Measurements from ENCODE around the gene COL9A3. TPM values are rescaled to one million over a fixed set of nuclear protein-coding genes. Genes with fewer than 3 reads are reported as not detected.

The COL9A3 gene
- total RNA-seq, 1 experiment from 2014 or later = 136 TPM

DNA sequence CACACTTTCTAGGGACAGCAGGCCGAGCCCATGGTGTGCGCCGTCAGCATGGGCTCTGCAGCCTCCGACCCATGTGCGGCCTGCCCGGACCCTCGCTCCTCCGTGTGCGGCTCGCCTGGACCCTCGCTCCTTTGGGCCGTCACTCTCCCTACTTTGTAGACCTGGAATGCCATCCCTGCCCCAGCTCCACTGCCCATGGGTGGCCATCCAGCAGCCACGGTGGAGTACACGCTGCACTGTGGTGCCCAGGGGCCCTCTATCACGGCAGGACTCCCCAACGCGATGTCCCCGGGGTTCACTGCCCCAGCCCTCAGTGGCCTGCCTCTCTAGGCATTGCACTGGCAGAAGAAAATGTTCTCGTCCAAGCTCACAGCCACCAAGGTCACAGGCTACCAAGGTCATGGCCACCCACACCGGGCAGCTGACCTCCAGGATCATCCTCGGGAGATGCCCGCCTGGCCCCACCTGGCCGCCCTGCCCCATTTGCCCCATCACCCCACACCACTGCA, 44.7 kb upstream of the COL9A3 start:
- Mint-ChIP-seq H3K27me3 (ENCODE audit: low read depth) (no peaks in the 10 kb centered on the region), H3K4me3 (no peak overlapping the region), H3K9me3 (no peaks in the 10 kb centered on the region), H3K4me1 (peaks cover 10% of the 10 kb centered on the region), H3K27ac (no peak overlapping the region), H3K36me3 (no peaks in the 10 kb centered on the region)
- no peak for DNase-seq (ENCODE audit: low spot score)
- ATAC-seq = no peak
- ChIA-PET POLR2A (no interaction called here), CTCF (interaction anchor here (2.3 kb wide), 1 partner anchor 10 kb away, joined by 7 read pairs; no protein-coding TSS in a partner anchor)
- TF ChIP-seq, protein P1, sequence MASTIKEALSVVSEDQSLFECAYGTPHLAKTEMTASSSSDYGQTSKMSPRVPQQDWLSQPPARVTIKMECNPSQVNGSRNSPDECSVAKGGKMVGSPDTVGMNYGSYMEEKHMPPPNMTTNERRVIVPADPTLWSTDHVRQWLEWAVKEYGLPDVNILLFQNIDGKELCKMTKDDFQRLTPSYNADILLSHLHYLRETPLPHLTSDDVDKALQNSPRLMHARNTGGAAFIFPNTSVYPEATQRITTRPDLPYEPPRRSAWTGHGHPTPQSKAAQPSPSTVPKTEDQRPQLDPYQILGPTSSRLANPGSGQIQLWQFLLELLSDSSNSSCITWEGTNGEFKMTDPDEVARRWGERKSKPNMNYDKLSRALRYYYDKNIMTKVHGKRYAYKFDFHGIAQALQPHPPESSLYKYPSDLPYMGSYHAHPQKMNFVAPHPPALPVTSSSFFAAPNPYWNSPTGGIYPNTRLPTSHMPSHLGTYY (CRISPR knock-in tag; IDR thresholded peaks at IDR 0.05) = no peak
- TF ChIP-seq, protein P2, sequence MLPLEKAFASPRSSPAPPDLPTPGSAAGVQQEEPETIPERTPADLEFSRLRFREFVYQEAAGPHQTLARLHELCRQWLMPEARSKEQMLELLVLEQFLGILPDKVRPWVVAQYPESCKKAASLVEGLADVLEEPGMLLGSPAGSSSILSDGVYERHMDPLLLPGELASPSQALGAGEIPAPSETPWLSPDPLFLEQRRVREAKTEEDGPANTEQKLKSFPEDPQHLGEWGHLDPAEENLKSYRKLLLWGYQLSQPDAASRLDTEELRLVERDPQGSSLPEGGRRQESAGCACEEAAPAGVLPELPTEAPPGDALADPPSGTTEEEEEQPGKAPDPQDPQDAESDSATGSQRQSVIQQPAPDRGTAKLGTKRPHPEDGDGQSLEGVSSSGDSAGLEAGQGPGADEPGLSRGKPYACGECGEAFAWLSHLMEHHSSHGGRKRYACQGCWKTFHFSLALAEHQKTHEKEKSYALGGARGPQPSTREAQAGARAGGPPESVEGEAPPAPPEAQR (CRISPR knock-in tag; IDR thresholded peaks at IDR 0.05) = no peak
- TF ChIP-seq NFYB (CRISPR knock-in tag; conservative IDR thresholded peaks at IDR 0.05; ENCODE audit: low read depth) = no peak
- no peak for TF ChIP-seq TEAD1 (CRISPR knock-in tag; IDR thresholded peaks at IDR 0.05)
- TF ChIP-seq, protein P3, sequence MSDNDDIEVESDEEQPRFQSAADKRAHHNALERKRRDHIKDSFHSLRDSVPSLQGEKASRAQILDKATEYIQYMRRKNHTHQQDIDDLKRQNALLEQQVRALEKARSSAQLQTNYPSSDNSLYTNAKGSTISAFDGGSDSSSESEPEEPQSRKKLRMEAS (CRISPR knock-in tag; IDR thresholded peaks at IDR 0.05) = no peak
- no peak for TF ChIP-seq ZNF219 (CRISPR knock-in tag; IDR thresholded peaks at IDR 0.05; ENCODE audit: borderline replicate concordance)
- no peak for TF ChIP-seq ZNF232 (CRISPR knock-in tag; IDR thresholded peaks at IDR 0.05)
- TF ChIP-seq, protein P4, sequence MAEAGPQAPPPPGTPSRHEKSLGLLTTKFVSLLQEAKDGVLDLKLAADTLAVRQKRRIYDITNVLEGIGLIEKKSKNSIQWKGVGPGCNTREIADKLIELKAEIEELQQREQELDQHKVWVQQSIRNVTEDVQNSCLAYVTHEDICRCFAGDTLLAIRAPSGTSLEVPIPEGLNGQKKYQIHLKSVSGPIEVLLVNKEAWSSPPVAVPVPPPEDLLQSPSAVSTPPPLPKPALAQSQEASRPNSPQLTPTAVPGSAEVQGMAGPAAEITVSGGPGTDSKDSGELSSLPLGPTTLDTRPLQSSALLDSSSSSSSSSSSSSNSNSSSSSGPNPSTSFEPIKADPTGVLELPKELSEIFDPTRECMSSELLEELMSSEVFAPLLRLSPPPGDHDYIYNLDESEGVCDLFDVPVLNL (CRISPR knock-in tag; IDR thresholded peaks at IDR 0.05; ENCODE audit: borderline replicate concordance, low read depth) = no peak
- TF ChIP-seq, protein P5, sequence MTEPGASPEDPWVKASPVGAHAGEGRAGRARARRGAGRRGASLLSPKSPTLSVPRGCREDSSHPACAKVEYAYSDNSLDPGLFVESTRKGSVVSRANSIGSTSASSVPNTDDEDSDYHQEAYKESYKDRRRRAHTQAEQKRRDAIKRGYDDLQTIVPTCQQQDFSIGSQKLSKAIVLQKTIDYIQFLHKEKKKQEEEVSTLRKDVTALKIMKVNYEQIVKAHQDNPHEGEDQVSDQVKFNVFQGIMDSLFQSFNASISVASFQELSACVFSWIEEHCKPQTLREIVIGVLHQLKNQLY (CRISPR knock-in tag; IDR thresholded peaks at IDR 0.05) = no peak
- no peak for TF ChIP-seq FOXJ3 (CRISPR knock-in tag; IDR thresholded peaks at IDR 0.05; ENCODE audit: borderline replicate concordance)
- TF ChIP-seq RELA (CRISPR knock-in tag; IDR thresholded peaks at IDR 0.05; ENCODE audit: borderline replicate concordance) = no peak
- TF ChIP-seq ZNF396 (CRISPR knock-in tag; IDR thresholded peaks at IDR 0.05; ENCODE audit: borderline replicate concordance) = no peak
- no peak for TF ChIP-seq FOXK1 (CRISPR knock-in tag; IDR thresholded peaks at IDR 0.05)

DNA sequence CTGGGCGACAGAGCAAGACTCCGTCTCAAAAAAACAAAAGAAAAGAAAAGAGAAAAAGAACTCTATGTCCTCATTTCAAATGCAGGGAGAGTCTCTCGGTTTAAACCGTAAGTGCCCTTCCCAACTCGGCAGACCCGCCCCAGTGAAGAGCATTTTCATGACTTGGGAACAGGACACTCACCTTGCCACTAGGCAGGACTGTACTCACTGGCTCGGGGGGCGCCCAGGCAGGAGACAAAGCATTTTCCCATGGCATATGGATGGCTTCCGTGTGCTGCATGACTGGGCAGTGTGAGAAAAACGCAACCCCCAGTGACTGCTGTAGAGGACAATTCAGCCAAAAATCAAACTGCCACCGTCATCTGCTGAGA, 44.2 kb upstream of the COL9A3 start:
- no peak for DNase-seq (ENCODE audit: low spot score)
- H3K27ac Mint-ChIP-seq = peak overlapping the region; percentile 62; the same call in 1 of the 2 replicates
- H3K27me3 Mint-ChIP-seq (ENCODE audit: low read depth) = no peaks in the 10 kb centered on the region
- H3K36me3 Mint-ChIP-seq = no peaks in the 10 kb centered on the region
- peaks cover 10% of the 10 kb centered on the region for H3K4me1 Mint-ChIP-seq
- TF ChIP-seq ZNF263 (CRISPR knock-in tag; IDR thresholded peaks at IDR 0.05; ENCODE audit: low read depth) (no peak), HMGA2 (CRISPR knock-in tag; IDR thresholded peaks at IDR 0.05) (no peak), ZNF121 (CRISPR knock-in tag; IDR thresholded peaks at IDR 0.05) (no peak), FOXP1 (CRISPR knock-in tag; IDR thresholded peaks at IDR 0.05; ENCODE audit: borderline replicate concordance) (no peak), SOX15 (CRISPR knock-in tag; IDR thresholded peaks at IDR 0.05) (no peak)
- TF ChIP-seq, protein P3 (CRISPR knock-in tag; IDR thresholded peaks at IDR 0.05) = no peak
- TF ChIP-seq, protein P6, sequence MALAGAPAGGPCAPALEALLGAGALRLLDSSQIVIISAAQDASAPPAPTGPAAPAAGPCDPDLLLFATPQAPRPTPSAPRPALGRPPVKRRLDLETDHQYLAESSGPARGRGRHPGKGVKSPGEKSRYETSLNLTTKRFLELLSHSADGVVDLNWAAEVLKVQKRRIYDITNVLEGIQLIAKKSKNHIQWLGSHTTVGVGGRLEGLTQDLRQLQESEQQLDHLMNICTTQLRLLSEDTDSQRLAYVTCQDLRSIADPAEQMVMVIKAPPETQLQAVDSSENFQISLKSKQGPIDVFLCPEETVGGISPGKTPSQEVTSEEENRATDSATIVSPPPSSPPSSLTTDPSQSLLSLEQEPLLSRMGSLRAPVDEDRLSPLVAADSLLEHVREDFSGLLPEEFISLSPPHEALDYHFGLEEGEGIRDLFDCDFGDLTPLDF (CRISPR knock-in tag; IDR thresholded peaks at IDR 0.05) = no peak
- TF ChIP-seq, protein P7, sequence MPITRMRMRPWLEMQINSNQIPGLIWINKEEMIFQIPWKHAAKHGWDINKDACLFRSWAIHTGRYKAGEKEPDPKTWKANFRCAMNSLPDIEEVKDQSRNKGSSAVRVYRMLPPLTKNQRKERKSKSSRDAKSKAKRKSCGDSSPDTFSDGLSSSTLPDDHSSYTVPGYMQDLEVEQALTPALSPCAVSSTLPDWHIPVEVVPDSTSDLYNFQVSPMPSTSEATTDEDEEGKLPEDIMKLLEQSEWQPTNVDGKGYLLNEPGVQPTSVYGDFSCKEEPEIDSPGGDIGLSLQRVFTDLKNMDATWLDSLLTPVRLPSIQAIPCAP (CRISPR knock-in tag; IDR thresholded peaks at IDR 0.05) = no peak
- TF ChIP-seq, protein P8, sequence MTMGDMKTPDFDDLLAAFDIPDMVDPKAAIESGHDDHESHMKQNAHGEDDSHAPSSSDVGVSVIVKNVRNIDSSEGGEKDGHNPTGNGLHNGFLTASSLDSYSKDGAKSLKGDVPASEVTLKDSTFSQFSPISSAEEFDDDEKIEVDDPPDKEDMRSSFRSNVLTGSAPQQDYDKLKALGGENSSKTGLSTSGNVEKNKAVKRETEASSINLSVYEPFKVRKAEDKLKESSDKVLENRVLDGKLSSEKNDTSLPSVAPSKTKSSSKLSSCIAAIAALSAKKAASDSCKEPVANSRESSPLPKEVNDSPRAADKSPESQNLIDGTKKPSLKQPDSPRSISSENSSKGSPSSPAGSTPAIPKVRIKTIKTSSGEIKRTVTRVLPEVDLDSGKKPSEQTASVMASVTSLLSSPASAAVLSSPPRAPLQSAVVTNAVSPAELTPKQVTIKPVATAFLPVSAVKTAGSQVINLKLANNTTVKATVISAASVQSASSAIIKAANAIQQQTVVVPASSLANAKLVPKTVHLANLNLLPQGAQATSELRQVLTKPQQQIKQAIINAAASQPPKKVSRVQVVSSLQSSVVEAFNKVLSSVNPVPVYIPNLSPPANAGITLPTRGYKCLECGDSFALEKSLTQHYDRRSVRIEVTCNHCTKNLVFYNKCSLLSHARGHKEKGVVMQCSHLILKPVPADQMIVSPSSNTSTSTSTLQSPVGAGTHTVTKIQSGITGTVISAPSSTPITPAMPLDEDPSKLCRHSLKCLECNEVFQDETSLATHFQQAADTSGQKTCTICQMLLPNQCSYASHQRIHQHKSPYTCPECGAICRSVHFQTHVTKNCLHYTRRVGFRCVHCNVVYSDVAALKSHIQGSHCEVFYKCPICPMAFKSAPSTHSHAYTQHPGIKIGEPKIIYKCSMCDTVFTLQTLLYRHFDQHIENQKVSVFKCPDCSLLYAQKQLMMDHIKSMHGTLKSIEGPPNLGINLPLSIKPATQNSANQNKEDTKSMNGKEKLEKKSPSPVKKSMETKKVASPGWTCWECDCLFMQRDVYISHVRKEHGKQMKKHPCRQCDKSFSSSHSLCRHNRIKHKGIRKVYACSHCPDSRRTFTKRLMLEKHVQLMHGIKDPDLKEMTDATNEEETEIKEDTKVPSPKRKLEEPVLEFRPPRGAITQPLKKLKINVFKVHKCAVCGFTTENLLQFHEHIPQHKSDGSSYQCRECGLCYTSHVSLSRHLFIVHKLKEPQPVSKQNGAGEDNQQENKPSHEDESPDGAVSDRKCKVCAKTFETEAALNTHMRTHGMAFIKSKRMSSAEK (CRISPR knock-in tag; IDR thresholded peaks at IDR 0.05; ENCODE audit: borderline replicate concordance) = no peak
- no peaks in the 10 kb centered on the region for H3K9me3 Mint-ChIP-seq
- H3K4me3 Mint-ChIP-seq = no peak overlapping the region
- ChIA-PET POLR2A (no interaction called here), CTCF (interaction anchor here (1.2 to 2.3 kb wide), 4 partner anchors 10 to 130 kb away, joined by 3 to 10 read pairs (median 6); partner anchors contain the start of gene SLCO4A1)
- no peak for ATAC-seq

Measured in WTC11 (cell line).